T-helper 2 cell (primary cell): Measurements from ENCODE around the gene PTER.

Experiments used
- DNase-seq, 5 experiments: peaks; one replicate each; pipeline versions ENCODE4 v3.0.0 to v3.0.0-alpha.2; 2012 to 2022
- total RNA-seq, 2 donors: gene quantifications; one replicate each; lab custom pipeline; 2026; lab: John Stamatoyannopoulos, UW

The PTER gene, protein sequence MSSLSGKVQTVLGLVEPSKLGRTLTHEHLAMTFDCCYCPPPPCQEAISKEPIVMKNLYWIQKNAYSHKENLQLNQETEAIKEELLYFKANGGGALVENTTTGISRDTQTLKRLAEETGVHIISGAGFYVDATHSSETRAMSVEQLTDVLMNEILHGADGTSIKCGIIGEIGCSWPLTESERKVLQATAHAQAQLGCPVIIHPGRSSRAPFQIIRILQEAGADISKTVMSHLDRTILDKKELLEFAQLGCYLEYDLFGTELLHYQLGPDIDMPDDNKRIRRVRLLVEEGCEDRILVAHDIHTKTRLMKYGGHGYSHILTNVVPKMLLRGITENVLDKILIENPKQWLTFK
- 9.4 to 29.1 reads per million in 2 donors for total RNA-seq

GRCh38 chr10:16436758-16437539 lies at the start of gene PTER:
PTER (plus strand) TSS chr10:16437010; CDS start chr10:16484385, 47,375 bp downstream.
- peak; percentile 93 to 98 (median 95) for DNase-seq

DNA sequence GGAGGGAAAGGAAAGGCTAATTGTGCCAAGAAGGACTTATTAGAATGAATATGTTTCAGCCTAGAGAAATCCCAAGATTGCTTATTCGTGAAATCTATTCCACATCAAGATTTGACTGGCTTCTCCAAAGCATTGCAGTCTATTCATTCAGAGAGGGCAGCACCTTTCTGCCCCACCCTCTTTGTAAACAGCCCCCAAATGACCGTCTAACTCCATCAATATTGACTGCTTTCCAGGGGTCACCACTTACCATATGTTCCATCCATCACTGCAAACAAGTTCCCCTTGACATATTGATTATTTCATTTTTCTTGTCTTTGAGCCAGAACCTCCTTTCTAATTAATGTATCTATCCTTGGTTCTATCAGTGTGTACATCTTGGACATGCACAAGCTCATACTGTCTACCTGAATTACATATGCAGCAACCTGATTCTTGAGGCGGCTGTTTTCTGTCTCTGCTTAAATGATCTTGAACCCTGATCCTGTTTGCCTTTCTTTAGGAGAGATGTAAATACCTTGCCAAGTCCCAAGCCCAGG lies 44.2 kb upstream of the PTER start:
- no peak for DNase-seq

GRCh38 chr10:16393271-16393858 lies 43.4 kb upstream of the PTER start:
- DNase-seq = no peak

GRCh38 chr10:16401416-16401815 lies 35.4 kb upstream of the PTER start:
- DNase-seq = no peak

GRCh38 chr10:16408379-16408778 lies 28.4 kb upstream of the PTER start:
- no peak for DNase-seq

- DNase-seq = no peak
Measured at GRCh38 chr10:16417341-16417740, 19.5 kb upstream of the PTER start.

DNA sequence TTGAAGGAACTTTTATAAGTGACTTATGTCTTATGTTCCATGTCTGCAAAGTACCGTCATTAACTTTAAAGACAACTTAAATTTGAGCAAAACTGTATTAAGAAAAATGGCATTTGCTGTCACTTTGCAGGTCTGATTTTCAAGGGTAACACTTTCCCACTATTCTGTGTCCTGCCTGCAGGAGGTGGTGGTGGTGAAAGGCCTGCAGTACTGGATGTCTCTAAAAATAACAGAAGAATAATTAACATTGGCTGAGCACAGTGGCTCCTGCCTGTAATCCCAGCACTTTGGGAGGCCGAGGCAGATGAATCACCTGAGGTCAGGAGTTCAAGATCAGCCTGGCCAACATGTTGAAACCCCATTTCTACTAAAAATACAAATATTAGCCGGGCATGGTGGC lies 13.2 kb upstream of the PTER start:
- DNase-seq = no peak

GRCh38 chr10:16425449-16425848 lies 11.4 kb upstream of the PTER start:
- DNase-seq = no peak

GRCh38 chr10:16429539-16429938 lies 7.3 kb upstream of the PTER start:
- DNase-seq = no peak

DNA sequence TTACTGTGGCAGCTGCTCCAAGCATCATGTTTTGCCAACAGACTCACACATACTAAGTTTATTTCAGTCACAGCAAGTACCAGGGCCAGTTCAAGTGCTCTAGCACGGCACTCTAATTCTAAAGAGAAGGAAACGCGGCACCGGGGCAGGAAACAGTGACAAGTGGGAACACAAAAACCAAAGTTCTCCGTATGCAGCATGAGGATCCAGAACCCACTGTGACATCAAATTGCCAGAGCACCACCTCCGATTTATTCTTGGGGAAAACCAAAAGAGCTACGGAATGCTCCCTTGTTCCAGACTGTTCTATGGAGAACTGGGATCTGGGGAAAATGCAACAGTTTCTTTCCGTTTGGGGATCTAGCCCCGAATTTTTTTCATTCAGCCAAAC lies 448 bp upstream of the PTER start:
- peak in 1 of 5 experiments; percentile 41 for DNase-seq

- peak in 1 of 5 experiments; percentile 30 for DNase-seq
Measured at GRCh38 chr10:16437540-16437894, 707 bp downstream of the PTER start.

GRCh38 chr10:16439295-16439694 lies 2.5 kb downstream of the PTER start:
- DNase-seq = no peak

DNA sequence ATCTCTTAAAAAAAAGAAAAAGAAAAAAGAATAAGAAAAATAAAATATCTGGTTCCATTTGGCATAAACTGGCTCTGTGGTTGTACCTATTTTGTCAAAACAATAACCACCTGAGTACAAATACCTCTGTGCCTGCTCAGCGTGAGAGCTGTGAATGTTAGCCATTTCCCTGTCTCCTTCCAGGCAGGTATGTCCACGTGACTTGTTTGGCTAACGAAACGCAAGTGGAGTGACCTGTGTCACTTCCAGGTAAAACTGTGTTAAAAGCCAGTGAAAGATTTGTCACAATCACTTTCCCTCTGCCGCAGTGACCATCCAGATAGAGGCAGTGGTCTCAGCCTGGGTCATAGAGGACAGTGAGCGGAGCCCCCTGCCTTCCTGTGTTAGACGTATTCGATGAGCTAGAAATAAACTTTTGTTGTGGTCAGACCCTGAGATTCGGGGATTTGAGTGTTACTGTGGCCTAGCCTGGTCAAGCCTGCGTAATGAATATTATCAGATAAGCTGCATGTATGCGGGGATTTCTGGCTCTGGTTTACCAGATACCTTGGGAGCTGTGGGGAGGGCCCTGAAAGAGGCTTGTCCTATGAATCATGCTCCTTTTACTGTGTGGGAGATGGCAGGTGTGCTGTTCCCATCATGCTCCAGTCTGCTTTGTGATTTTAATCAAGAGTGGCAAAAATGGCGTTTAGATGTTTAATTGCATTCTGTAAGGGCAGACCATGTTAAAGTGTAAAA lies 3.8 kb downstream of the PTER start:
- DNase-seq = peak in 1 of 5 experiments; percentile 11

DNA sequence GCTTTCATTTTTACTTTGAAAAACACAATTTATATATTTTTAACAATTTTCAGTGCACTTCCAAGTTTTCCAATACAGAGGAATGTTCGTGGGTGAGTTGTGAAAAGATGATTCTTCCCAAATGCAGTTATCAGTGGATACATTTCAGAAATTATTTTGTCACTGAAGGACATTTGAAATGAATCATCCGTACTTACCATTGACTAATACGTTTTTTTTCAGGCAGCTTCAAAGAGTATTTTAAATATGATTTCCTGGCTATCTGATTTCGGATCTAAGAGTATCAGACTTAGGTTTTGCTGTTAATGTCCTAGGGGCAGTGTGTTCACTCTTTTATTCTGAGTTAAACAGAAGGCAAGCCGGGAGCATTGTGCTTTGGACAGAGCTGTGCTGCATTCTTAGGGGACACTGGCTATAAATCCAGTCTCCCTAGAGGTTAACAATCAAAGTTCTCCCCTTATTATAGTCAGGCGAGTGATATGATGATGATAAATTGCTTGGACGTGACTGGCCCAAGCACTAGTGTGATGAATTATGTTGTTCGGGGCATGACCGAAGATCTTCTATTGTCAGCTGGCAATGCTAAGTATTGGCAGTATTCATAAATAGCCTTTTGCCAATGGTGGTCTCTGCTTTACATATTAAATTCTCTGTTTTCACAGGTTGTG lies 4.5 kb downstream of the PTER start:
- DNase-seq = peak in 1 of 5 experiments; percentile 47

GRCh38 chr10:16442914-16443313 lies 6.1 kb downstream of the PTER start:
- no peak for DNase-seq

DNA sequence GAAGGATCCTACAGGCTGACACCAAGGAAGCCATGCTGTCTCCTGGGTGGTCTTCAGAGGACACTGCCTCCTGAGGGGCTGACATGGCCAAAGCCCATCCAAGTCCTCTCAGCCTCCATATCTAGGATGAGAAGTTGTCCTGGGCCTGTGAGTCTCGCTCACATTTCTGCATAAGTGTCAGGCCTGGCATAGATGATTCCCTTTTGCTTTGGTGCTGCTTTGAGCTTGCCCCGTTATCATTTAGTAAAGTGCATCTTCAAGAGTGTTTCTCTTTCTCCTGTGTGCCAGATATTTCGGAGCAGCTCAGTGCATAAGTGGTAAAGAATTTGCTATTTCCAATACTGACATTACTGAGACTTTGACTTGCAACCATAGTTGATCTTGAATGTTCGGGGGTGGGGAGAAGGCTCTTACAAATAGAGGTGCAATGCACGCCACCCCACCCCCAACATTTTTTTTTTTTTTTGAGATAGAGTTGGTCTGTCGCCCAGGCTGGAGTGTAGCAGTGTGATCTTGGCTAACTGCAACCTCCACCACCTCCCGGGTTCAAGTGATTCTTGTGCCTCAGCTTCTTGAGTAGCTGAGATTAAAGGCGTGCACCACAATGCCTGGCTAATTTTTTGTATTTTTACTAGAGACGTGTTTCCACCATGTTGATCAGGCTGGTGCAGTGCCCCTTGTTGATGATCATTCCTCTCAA lies 9.1 kb downstream of the PTER start:
- no peak for DNase-seq

GRCh38 chr10:16449454-16449853 lies 12.6 kb downstream of the PTER start:
- no peak for DNase-seq

GRCh38 chr10:16458166-16458955 lies 21.6 kb downstream of the PTER start:
- DNase-seq = no peak

- no peak for DNase-seq
Measured at GRCh38 chr10:16459423-16459939, 22.7 kb downstream of the PTER start.

DNA sequence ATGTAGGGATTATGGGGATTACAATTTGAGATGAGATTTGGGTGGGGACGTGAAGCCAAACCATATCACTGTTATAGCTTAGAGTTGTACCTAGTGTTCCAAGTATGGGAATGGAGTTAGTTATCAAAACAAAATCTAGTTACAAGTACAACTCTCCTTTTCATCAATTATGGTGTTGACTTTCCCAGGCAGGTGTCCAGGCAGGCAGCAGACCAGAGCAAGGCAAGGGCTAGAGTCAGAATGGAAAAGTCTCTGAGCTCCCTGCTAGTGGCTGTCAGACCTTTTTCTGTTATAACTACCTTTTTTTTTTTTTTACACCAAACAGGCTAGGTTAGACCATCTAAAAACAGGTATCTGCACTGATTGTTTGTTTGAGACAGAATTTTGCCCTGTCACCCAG lies 29.2 kb downstream of the PTER start:
- DNase-seq = no peak
